ENCODE data around the gene CFAP58. TPM values are rescaled to one million over a fixed set of nuclear protein-coding genes. Genes with fewer than 3 reads are reported as not detected.

Gene CFAP58
- polyA plus RNA-seq, 3 donors = 0.16 TPM; not detected in 2

GRCh38 chr10:104351919-104352318 lies 1.7 kb upstream of the CFAP58 start:
- Histone ChIP-seq H3K9ac (ENCODE audit: insufficient read depth, low read length, poor library complexity, severe bottlenecking) (peak overlapping the region; percentile 59), H3K27me3 (ENCODE audit: control insufficient read depth in 2 of 2, insufficient read depth in 2 of 2, low read length in 2 of 2) (no peaks in the 10 kb centered on the region), H3K27ac (ENCODE audit: low read depth in 1 of 2, low read length in 2 of 2) (peak overlapping the region; percentile 34 to 99), H3K9me3 (replicated peaks in 1 of 2; ENCODE audit: control insufficient read depth in 1 of 2, insufficient read depth in 1 of 2, low read length in 2 of 2) (no peaks in the 10 kb centered on the region), H4K20me1 (ENCODE audit: insufficient read depth, low read length) (no peaks in the 10 kb centered on the region), H2AFZ (ENCODE audit: insufficient read depth, low read depth, low read length, poor library complexity, severe bottlenecking) (no peak overlapping the region), H3K4me1 (ENCODE audit: control insufficient read depth in 1 of 2, insufficient read depth in 2 of 2, low read length in 2 of 2) (peaks cover 81 to 85% of the 10 kb centered on the region in 2 donors), H3K4me3 (replicated peaks in 1 of 3; ENCODE audit: low read depth in 2 of 3, low read length in 3 of 3) (peak overlapping the region in 1 of 3 experiments; percentile 54), H3K4me2 (replicated peaks; ENCODE audit: extremely low read depth, low read length, poor library complexity, severe bottlenecking) (peak overlapping the region; percentile 78), H3K36me3 (replicated peaks in 1 of 2; ENCODE audit: control insufficient read depth in 1 of 2, insufficient read depth in 2 of 2, low read length in 2 of 2) (no peaks in the 10 kb centered on the region), H3K79me2 (ENCODE audit: insufficient read depth, low read length) (no peaks in the 10 kb centered on the region)
- H3K27me3 Mint-ChIP-seq (ENCODE audit: low read depth in 3 of 3) = peaks cover 0 to 1% (median 0%) of the 10 kb centered on the region in 3 donors
- intact Hi-C loops (cut with micrococcal nuclease) = loop anchor here in 1 of 2 donors (5.0 to 10.0 kb wide), 3 partner anchors 60 to 437 kb away; partner anchors contain the start of genes CFAP43 and STN1
- no CpG with 5 or more reads among the region's 1 CpG for WGBS (ENCODE audit: insufficient coverage)
- no peak for TF ChIP-seq CTCF (IDR thresholded peaks at IDR 0.05)
- H3K36me3 Mint-ChIP-seq = no peaks in the 10 kb centered on the region
- no peaks in the 10 kb centered on the region for H3K9me3 Mint-ChIP-seq
- DNase-seq = peak; percentile 34 to 85 (median 64)
- H3K4me1 Mint-ChIP-seq = peaks cover 4% of the 10 kb centered on the region
- H3K4me3 Mint-ChIP-seq = peak overlapping the region; percentile 11 to 80
- no peak overlapping the region for H3K27ac Mint-ChIP-seq

- Histone ChIP-seq H3K36me3 (replicated peaks in 1 of 2; ENCODE audit: control insufficient read depth in 1 of 2, insufficient read depth in 2 of 2, low read length in 2 of 2) (no peaks in the 10 kb centered on the region), H3K79me2 (ENCODE audit: insufficient read depth, low read length) (no peaks in the 10 kb centered on the region), H3K9ac (ENCODE audit: insufficient read depth, low read length, poor library complexity, severe bottlenecking) (no peak overlapping the region), H3K4me2 (replicated peaks; ENCODE audit: extremely low read depth, low read length, poor library complexity, severe bottlenecking) (no peak overlapping the region), H3K4me3 (replicated peaks in 1 of 3; ENCODE audit: low read depth in 2 of 3, low read length in 3 of 3) (no peak overlapping the region), H3K4me1 (ENCODE audit: control insufficient read depth in 1 of 2, insufficient read depth in 2 of 2, low read length in 2 of 2) (peaks cover 12 to 22% of the 10 kb centered on the region in 2 donors), H4K20me1 (ENCODE audit: insufficient read depth, low read length) (no peaks in the 10 kb centered on the region), H3K27ac (ENCODE audit: low read depth in 1 of 2, low read length in 2 of 2) (no peak overlapping the region), H2AFZ (ENCODE audit: insufficient read depth, low read depth, low read length, poor library complexity, severe bottlenecking) (no peak overlapping the region), H3K27me3 (ENCODE audit: control insufficient read depth in 2 of 2, insufficient read depth in 2 of 2, low read length in 2 of 2) (peaks cover 2 to 3% of the 10 kb centered on the region in 2 donors), H3K9me3 (replicated peaks in 1 of 2; ENCODE audit: control insufficient read depth in 1 of 2, insufficient read depth in 1 of 2, low read length in 2 of 2) (peaks cover 0 to 4% of the 10 kb centered on the region in 2 donors)
- peaks cover 3 to 9% (median 6%) of the 10 kb centered on the region in 7 donors for H3K9me3 Mint-ChIP-seq
- H3K27me3 Mint-ChIP-seq (ENCODE audit: low read depth in 3 of 3) = peaks cover 1 to 3% (median 1%) of the 10 kb centered on the region in 3 donors
- intact Hi-C loops (cut with micrococcal nuclease) = loop anchor here in 1 of 2 donors (10.0 kb wide), 2 partner anchors 125 to 445 kb away; partner anchors contain the start of genes CFAP43 and STN1
- H3K27ac Mint-ChIP-seq = peak overlapping the region in 4 of 7 donors; percentile 40 to 77 (median 56)
- no CpG with 5 or more reads among the region's 2 CpGs for WGBS (ENCODE audit: insufficient coverage)
- no peaks in the 10 kb centered on the region for H3K36me3 Mint-ChIP-seq
- peaks cover 12% of the 10 kb centered on the region for H3K4me1 Mint-ChIP-seq
- TF ChIP-seq CTCF (IDR thresholded peaks at IDR 0.05) = no peak
- peak in 1 of 3 donors; percentile 41 for DNase-seq
- H3K4me3 Mint-ChIP-seq = no peak overlapping the region
These were observed 6.2 kb downstream of the CFAP58 start for GRCh38 chr10:104359811-104360210.
